Heart left ventricle (tissue), 16 donors: Measurements from ENCODE around the gene FOXRED2. TPM values are rescaled to one million over a fixed set of nuclear protein-coding genes. Genes with fewer than 3 reads are reported as not detected.

ENCODE experiments used
- ATAC-seq, 4 donors: fragments of 200-7000 bp; cut with Tn5 transposase; one replicate each; pipeline ENCODE4 v1.9.1; 2020 to 2022; ENCODE audit warnings: moderate library complexity in 4 of 4, mild to moderate bottlenecking in 3 of 4, moderate number of reproducible peaks in 1 of 4
- DNase-seq, 5 donors: peaks; one replicate each; pipeline ENCODE4 v3.0.0-alpha.2; 2020
- H3K27ac ChIP-seq, 12 donors: fragments of 200-600 bp; sonication (generic) in 4 of 12; one replicate each; pipeline versions ENCODE4 v1.5.0 to v1.8.0; 2016 to 2022; ENCODE audit warnings: mild to moderate bottlenecking in 2 of 12
- H3K27me3 ChIP-seq, 9 donors: fragments of 200-600 bp; sonication (generic) in 2 of 9; one replicate each; pipeline versions ENCODE4 v1.5.1 to v1.8.0; 2016 to 2022; ENCODE audit warnings: mild to moderate bottlenecking in 3 of 9
- H3K36me3 ChIP-seq, 9 donors: fragments of 200-600 bp; sonication (generic) in 2 of 9; one replicate each; pipeline versions ENCODE4 v1.5.0 to v1.8.0; 2018 to 2022; ENCODE audit warnings: mild to moderate bottlenecking in 2 of 9
- H3K4me1 ChIP-seq, 12 donors: fragments of 200-600 bp; sonication (generic) in 4 of 12; one replicate each; pipeline versions ENCODE4 v1.5.0 to v1.8.0; 2016 to 2022; ENCODE audit warnings: mild to moderate bottlenecking in 3 of 12
- H3K4me3 ChIP-seq, 12 donors: fragments of 200-600 bp; sonication (generic) in 4 of 12; one replicate each; pipeline versions ENCODE4 v1.5.0 to v1.8.0; 2017 to 2022; ENCODE audit warnings: mild to moderate bottlenecking in 9 of 12, moderate library complexity in 4 of 12
- H3K9me3 ChIP-seq, 12 donors: fragments of 200-600 bp; sonication (generic) in 4 of 12; one replicate each; pipeline versions ENCODE4 v1.5.0 to v1.8.0; 2016 to 2022; ENCODE audit warnings: mild to moderate bottlenecking in 1 of 12
- POLR2A ChIP-seq, 2 donors: fragments of 450-650 bp; IDR thresholded peaks; one replicate each; pipeline ENCODE4 v1.6.1; 2017; ENCODE audit warnings: antibody characterized with exemption in 2 of 2, mild to moderate bottlenecking in 2 of 2, moderate library complexity in 2 of 2
- WGBS, 4 donors: extraction: QIAGEN DNeasy Blood & Tissue Kit in 2 of 4; methylation state at CpG; one replicate each; pipeline versions ENCODE4 v1.1.5 to v1.1.7; 2013 to 2018; 5-methylcytosine and 5-hydroxymethylcytosine counted together
- intact Hi-C, 10 donors: fragments of 100-400 bp; cut with DNase I; formaldehyde crosslinking; loops; one replicate each; pipeline versions ENCODE4 v1.11.1 to v1.14.2; 2022
- polyA plus RNA-seq, 2 donors: library from polyadenylated mRNA; stranded (reverse); fragments of 200-250 nt; gene quantifications; one replicate each; pipeline ENCODE4 v1.2.3, GENCODE V29; 2013
- total RNA-seq, 9 donors: library from RNA; depleted of rRNA in 2 of 9; stranded (reverse); fragments of >200 nt in 2 of 9; fragmentation: NEBNext Ultra II Directional in 3 of 9; extraction: Animal tissue kit (Norgen Biotek cat#: 25700) in 3 of 9; gene quantifications; one replicate each; pipeline versions ENCODE4 v1.1.0 to v1.2.4, GENCODE V29; 2016 to 2023
- TF ChIP-seq, protein P1 (sequence below), 12 donors: fragments of 200-600 bp; sonication (generic) in 4 of 12; IDR thresholded peaks; one replicate each; pipeline versions ENCODE4 v1.5.0 to v1.8.0; 2018 to 2022; ENCODE audit warnings: antibody characterized with exemption in 12 of 12, mild to moderate bottlenecking in 5 of 12
- donor health status: ischemic (EF 13 %, LVEDD 7.1; RV severe dilation, severe dysfunction).
- donor health status: healthy with polysubstance abuse.
- donor health status: DM: no; HTN: yes; CAD: no.
- donor health status: DM: no; HTN: no; CAD: no.
- donor health status: ischemic (EF 25% LVEDD 6.9; RV normal size, moderate dysfunction).
- donor health status: ischemic (EF 25% LVEDD 5.7; RV mildly dilated, moderate dysfunction).
- donor health status: healthy.
- donor health status: DM: yes; HTN: yes; CAD: no.
- donor health status: ischemic (EF 35%, LVEDD 5.7; RV mildly dilated, moderate dysfunction).
- donor health status: nonischemic (EF 11% LVEDD 7.7; RV severe dilation, severe dysfunction).
- donor health status: DM: yes; HTN: yes; CAD: no.
- donor health status: PGD.
- donor health status: ischemic (EF 29% LVEDD 5.4; RV normal size, mild dysfunction).
- donor health status: nonischemic (EF 23%, LVEDD 6.1; RV moderate dilation, normal function).

Gene FOXRED2
- total and polyA plus RNA-seq, 11 donors, result 3.5 to 12.1 (median 6.9) TPM

DNA sequence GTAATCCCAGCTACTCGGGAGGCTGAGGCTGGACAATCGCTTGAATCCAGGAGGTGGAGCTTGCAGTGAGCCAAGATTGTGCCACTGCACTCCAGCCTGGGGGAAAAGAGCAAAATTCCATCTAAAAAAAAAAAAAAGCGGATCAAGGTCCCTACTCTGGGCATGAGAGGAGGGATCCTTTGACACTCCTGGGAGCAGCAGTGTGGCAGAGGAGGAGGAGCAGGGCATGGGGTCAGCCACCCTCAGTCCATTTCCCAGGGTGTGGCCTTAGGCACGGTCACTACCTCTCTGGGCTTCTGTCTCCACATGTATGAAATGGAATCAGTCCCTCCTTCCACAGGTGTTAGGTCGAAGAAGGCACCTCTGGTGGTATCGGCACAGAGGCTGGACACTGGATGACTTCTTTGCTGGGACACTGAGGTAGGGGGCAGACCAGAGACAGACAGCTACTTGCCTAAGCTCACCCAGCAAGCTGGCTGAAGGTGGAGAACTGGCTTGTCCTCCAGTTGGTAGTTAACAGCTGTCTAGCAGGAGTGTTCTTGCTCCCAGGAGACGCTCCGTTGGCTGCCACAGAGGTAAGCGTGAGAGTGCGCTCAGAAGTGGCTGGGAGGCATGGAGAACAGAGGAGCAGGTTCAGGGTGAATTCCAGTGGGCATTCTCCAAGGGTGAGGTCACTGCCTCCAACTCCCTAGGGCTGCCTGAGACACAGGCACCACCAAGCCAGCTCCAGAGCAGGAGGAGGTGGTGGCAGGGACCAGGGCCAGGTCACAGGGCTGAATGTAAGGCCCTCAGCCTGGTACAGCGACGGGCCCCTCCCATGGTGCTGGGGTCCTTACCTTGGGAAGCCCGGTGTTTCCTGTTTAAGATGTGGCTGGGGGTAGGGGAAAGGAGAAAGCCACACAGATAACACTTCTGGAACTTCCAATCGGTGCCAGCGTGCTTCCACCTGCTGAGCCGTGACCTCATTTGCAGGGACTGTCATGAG is 44.9 kb downstream of the FOXRED2 start:
- peak overlapping the region; percentile 73 to 98 (median 94) for H3K27ac ChIP-seq
- no peaks in the 10 kb centered on the region for H3K27me3 ChIP-seq
- WGBS, 4 donors, result 52 to 56% (median 56%) methylated on average over 16 of the region's 16 CpGs
- TF ChIP-seq POLR2A (IDR thresholded peaks at IDR 0.05), result no peak
- TF ChIP-seq, protein P1, sequence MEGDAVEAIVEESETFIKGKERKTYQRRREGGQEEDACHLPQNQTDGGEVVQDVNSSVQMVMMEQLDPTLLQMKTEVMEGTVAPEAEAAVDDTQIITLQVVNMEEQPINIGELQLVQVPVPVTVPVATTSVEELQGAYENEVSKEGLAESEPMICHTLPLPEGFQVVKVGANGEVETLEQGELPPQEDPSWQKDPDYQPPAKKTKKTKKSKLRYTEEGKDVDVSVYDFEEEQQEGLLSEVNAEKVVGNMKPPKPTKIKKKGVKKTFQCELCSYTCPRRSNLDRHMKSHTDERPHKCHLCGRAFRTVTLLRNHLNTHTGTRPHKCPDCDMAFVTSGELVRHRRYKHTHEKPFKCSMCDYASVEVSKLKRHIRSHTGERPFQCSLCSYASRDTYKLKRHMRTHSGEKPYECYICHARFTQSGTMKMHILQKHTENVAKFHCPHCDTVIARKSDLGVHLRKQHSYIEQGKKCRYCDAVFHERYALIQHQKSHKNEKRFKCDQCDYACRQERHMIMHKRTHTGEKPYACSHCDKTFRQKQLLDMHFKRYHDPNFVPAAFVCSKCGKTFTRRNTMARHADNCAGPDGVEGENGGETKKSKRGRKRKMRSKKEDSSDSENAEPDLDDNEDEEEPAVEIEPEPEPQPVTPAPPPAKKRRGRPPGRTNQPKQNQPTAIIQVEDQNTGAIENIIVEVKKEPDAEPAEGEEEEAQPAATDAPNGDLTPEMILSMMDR (IDR thresholded peaks at IDR 0.05), result no peak
- intact Hi-C loops, result loop anchor here in 3 of 10 donors (2.0 to 10.0 kb wide), 3 partner anchors 75 to 133 kb away; partner anchors contain the start of gene MYH9 (in 2 of the 3)
- H3K4me1 ChIP-seq, result peaks cover 12 to 78% (median 69%) of the 10 kb centered on the region in 12 donors
- H3K4me3 ChIP-seq, result no peak overlapping the region
- ATAC-seq (peak; percentile 4 to 33 (median 24)), DNase-seq (peak; percentile 61 to 75 (median 66))
- H3K36me3 ChIP-seq, result peaks cover 0 to 7% (median 0%) of the 10 kb centered on the region in 9 donors
- H3K9me3 ChIP-seq, result no peaks in the 10 kb centered on the region

DNA sequence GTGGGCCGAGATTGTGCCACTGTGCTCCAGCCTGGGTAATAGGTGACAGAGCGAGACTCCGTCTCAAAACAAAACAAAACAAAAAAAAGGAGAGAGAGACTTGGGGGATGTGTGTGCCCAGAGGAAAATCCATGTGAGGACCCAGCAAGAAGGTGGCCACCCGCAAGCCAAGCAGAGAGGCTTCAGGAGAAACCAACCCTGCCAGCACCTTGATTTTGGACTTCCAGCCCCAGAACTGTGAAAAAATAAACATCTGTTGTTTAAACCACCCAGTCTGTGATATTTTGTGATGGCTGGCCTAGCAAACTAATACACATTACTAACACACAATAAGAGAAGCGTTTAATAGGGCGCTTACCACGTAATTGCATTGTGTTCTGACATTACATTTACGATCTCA is 46.6 kb downstream of the FOXRED2 start:
- H3K36me3 ChIP-seq, result no peaks in the 10 kb centered on the region
- no peaks in the 10 kb centered on the region for H3K9me3 ChIP-seq
- no peaks in the 10 kb centered on the region for H3K27me3 ChIP-seq
- no peak for TF ChIP-seq POLR2A (IDR thresholded peaks at IDR 0.05)
- TF ChIP-seq, protein P1 (IDR thresholded peaks at IDR 0.05), result no peak
- DNase-seq, result no peak
- 85 to 99% (median 97%) methylated on average over 8 of the region's 8 CpGs for WGBS, 4 donors
- no peak overlapping the region for H3K4me3 ChIP-seq
- H3K27ac ChIP-seq, result peak overlapping the region in 2 of 12 donors; percentile 96 to 97
- H3K4me1 ChIP-seq, result peaks cover 20 to 68% (median 58%) of the 10 kb centered on the region in 12 donors
- ATAC-seq, result no peak
- intact Hi-C loops, result loop anchor here in 2 of 10 donors (5.0 to 10.0 kb wide), 2 partner anchors 73 to 75 kb away; partner anchors contain the start of gene MYH9 (in 2 of the 2)

DNA sequence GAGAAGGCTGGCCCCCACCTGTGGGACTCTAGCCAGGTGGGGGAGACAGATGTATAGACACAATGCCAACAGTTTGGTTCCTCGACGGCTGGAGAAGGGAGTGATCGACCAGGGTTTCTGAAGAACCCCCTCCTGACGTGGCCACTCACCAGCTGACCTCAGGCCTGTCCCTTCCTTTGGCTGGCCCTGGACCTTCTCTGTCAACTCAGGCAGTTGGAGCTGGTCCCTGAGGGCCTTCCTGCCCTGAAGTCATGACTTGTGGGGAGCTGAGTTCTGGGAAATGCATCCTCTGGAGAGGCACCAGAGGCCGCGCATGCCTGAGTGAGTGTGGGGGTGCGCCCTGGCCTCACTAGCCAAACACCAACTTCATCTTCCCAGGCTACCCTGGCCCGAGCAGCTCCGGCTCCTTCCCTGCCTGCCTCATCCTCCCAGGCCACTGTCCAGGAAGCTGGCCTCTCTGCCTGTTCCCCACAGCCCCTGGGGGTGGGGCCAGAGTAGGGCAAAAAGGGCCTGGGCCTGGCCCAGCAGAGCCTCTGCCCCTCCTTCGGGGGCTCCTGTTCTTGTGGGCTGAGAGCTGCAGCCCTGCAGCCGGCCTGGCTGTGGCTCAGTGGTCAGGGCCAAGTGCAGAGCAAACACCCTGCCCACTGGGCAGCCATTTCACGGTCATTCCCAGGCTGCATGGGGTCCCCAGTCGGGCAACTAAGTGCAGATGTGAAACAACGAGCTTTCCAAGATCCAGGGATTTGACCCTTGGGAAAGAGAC is 49.0 kb downstream of the FOXRED2 start:
- intact Hi-C loops, result loop anchor here in 2 of 10 donors (5.0 to 10.0 kb wide), 2 partner anchors 73 to 131 kb away; partner anchors contain the start of gene MYH9 (in 1 of the 2)
- WGBS, 4 donors, result 34 to 58% (median 44%) methylated on average over 4 to 14 of the region's 14 CpGs
- Histone ChIP-seq H3K27ac (peak overlapping the region; percentile 71 to 99 (median 88)), H3K36me3 (no peaks in the 10 kb centered on the region), H3K4me3 (no peak overlapping the region), H3K27me3 (no peaks in the 10 kb centered on the region), H3K4me1 (peaks cover 13 to 66% (median 52%) of the 10 kb centered on the region in 12 donors), H3K9me3 (no peaks in the 10 kb centered on the region)
- TF ChIP-seq, protein P1 (IDR thresholded peaks at IDR 0.05), result no peak
- TF ChIP-seq POLR2A (IDR thresholded peaks at IDR 0.05), result no peak
- DNase-seq, result peak; percentile 82 to 86 (median 85)
- ATAC-seq, result peak; percentile 5 to 66 (median 32)
